Naive B cell (primary cell): ENCODE data around the gene PRRC2C. TPM values are rescaled to one million over a fixed set of nuclear protein-coding genes. Genes with fewer than 3 reads are reported as not detected.
"Not testable (repeated sequence)": the region's sequence is repeated elsewhere in the genome, so short reads cannot be mapped to it uniquely, and the experiment has no call there.

Experiments used
- ATAC-seq, 2 donors: fragments of 150-1000 bp; cut with Tn5 transposase; 2 replicates each; pipeline ENCODE4 v1.10.0; 2021; ENCODE audit warnings: low read depth in 2 of 2, mild to moderate bottlenecking in 2 of 2, moderate library complexity in 2 of 2
- DNase-seq: peaks from one replicate; pipeline ENCODE4 v3.0.0; 2022
- H3K27ac Mint-ChIP-seq, 6 donors: one replicate each; pipeline ENCODE4 v1.8.0; 2020 to 2022; ENCODE audit warnings: mild to moderate bottlenecking in 6 of 6, mixed read lengths in 6 of 6, moderate library complexity in 5 of 6, inconsistent platforms in 2 of 6
- H3K27me3 Mint-ChIP-seq, 3 donors: one replicate each; pipeline ENCODE4 v1.8.0; 2021 to 2022; ENCODE audit warnings: mixed read lengths in 3 of 3, mild to moderate bottlenecking in 1 of 3
- H3K36me3 Mint-ChIP-seq, 2 donors: one replicate each; pipeline ENCODE4 v1.8.0; 2020 to 2022; ENCODE audit warnings: mixed read lengths in 2 of 2, inconsistent platforms in 1 of 2, mild to moderate bottlenecking in 1 of 2
- H3K4me1 Mint-ChIP-seq, 3 donors: one replicate each; pipeline ENCODE4 v1.8.0; 2020 to 2022; ENCODE audit warnings: mixed read lengths in 3 of 3, inconsistent platforms in 1 of 3, mild to moderate bottlenecking in 1 of 3, moderate library complexity in 1 of 3
- H3K4me3 Mint-ChIP-seq, 8 donors: one replicate each; pipeline ENCODE4 v1.8.0; 2020 to 2022; ENCODE audit warnings: mild to moderate bottlenecking in 8 of 8, mixed read lengths in 8 of 8, moderate library complexity in 8 of 8, inconsistent platforms in 2 of 8
- H3K9me3 Mint-ChIP-seq, 7 donors: one replicate each; pipeline ENCODE4 v1.8.0; 2020 to 2022; ENCODE audit warnings: mixed read lengths in 7 of 7, mild to moderate bottlenecking in 5 of 7, inconsistent platforms in 2 of 7, moderate library complexity in 1 of 7
- polyA plus RNA-seq, 6 donors: library from polyadenylated mRNA; unstranded; fragments of 300-500 nt; fragmentation: Illumina TruSeq; gene quantifications; one replicate each; pipeline ENCODE4 v1.2.3, GENCODE V29; 2021; ENCODE audit warnings: low read depth in 6 of 6

The PRRC2C gene
- polyA plus RNA-seq, 6 donors from 2014 or later = 15.3 to 97.0 (median 46.7) TPM

GRCh38 chr1:171600862-171601261, 115.5 kb downstream of the PRRC2C start:
- Mint-ChIP-seq H3K27ac (no peak overlapping the region), H3K9me3 (no peaks in the 10 kb centered on the region), H3K4me1 (peaks cover 0 to 9% (median 5%) of the 10 kb centered on the region in 3 donors), H3K36me3 (no peaks in the 10 kb centered on the region), H3K27me3 (no peaks in the 10 kb centered on the region), H3K4me3 (no peak overlapping the region)
- ATAC-seq = no peak
- no peak for DNase-seq

GRCh38 chr1:171603042-171603441, 117.7 kb downstream of the PRRC2C start:
- H3K36me3 Mint-ChIP-seq, DNase-seq, ATAC-seq, H3K9me3 Mint-ChIP-seq, H3K27me3 Mint-ChIP-seq: not testable (repeated sequence)
- Mint-ChIP-seq H3K4me3 (peak overlapping the region in 1 of 8 donors; percentile 79), H3K4me1 (peaks cover 5 to 15% (median 7%) of the 10 kb centered on the region in 3 donors), H3K27ac (peak overlapping the region in 1 of 6 donors; percentile 24)

- ATAC-seq (no peak), DNase-seq (no peak)
- Mint-ChIP-seq H3K27ac (peak overlapping the region; percentile 15 to 92 (median 65)), H3K4me3 (no peak overlapping the region), H3K27me3 (no peaks in the 10 kb centered on the region), H3K9me3 (no peaks in the 10 kb centered on the region), H3K36me3 (no peaks in the 10 kb centered on the region), H3K4me1 (peaks cover 0 to 7% (median 6%) of the 10 kb centered on the region in 3 donors)
These were observed 121.1 kb downstream of the PRRC2C start for GRCh38 chr1:171606402-171606941.

- no peaks in the 10 kb centered on the region for H3K36me3 Mint-ChIP-seq
- no peaks in the 10 kb centered on the region for H3K27me3 Mint-ChIP-seq
- ATAC-seq (no peak), DNase-seq (no peak)
- H3K27ac Mint-ChIP-seq = no peak overlapping the region
- no peak overlapping the region for H3K4me3 Mint-ChIP-seq
- peaks cover 0 to 7% (median 6%) of the 10 kb centered on the region in 3 donors for H3K4me1 Mint-ChIP-seq
- H3K9me3 Mint-ChIP-seq = no peaks in the 10 kb centered on the region
These were observed 125.1 kb downstream of the PRRC2C start for GRCh38 chr1:171610385-171610784.

GRCh38 chr1:171611306-171611705, 126.0 kb downstream of the PRRC2C start:
- Mint-ChIP-seq H3K27me3 (peaks cover 0 to 1% (median 0%) of the 10 kb centered on the region in 3 donors), H3K4me3 (no peak overlapping the region), H3K36me3 (no peaks in the 10 kb centered on the region), H3K4me1 (peaks cover 0 to 4% (median 2%) of the 10 kb centered on the region in 3 donors), H3K9me3 (no peaks in the 10 kb centered on the region), H3K27ac (no peak overlapping the region)
- DNase-seq (no peak), ATAC-seq (no peak)

GRCh38 chr1:171613282-171613681, 128.0 kb downstream of the PRRC2C start:
- Mint-ChIP-seq H3K4me1 (no peaks in the 10 kb centered on the region), H3K9me3 (no peaks in the 10 kb centered on the region), H3K4me3 (no peak overlapping the region), H3K36me3 (no peaks in the 10 kb centered on the region), H3K27ac (no peak overlapping the region), H3K27me3 (peaks cover 0 to 7% (median 0%) of the 10 kb centered on the region in 3 donors)
- DNase-seq (no peak), ATAC-seq (no peak)

- not testable (repeated sequence) for ATAC-seq
These were observed 130.0 kb downstream of the PRRC2C start for GRCh38 chr1:171615122-171615906.

GRCh38 chr1:171616586-171616985, 131.3 kb downstream of the PRRC2C start:
- Mint-ChIP-seq H3K36me3 (no peaks in the 10 kb centered on the region), H3K4me3 (no peak overlapping the region), H3K27me3 (peaks cover 0 to 7% (median 0%) of the 10 kb centered on the region in 3 donors), H3K27ac (no peak overlapping the region), H3K9me3 (no peaks in the 10 kb centered on the region), H3K4me1 (no peaks in the 10 kb centered on the region)
- DNase-seq (no peak), ATAC-seq (no peak)

More at GRCh38 chr1:171615122-171615906, 130.0 kb downstream of the PRRC2C start:
- H3K36me3 Mint-ChIP-seq, H3K4me1 Mint-ChIP-seq, H3K4me3 Mint-ChIP-seq, H3K27me3 Mint-ChIP-seq, DNase-seq, H3K9me3 Mint-ChIP-seq: not testable (repeated sequence)
- H3K27ac Mint-ChIP-seq = peak overlapping the region in 2 of 6 donors; percentile 26 to 58

- Mint-ChIP-seq H3K9me3 (no peaks in the 10 kb centered on the region), H3K27ac (peak within 1 kb of the TSS in 1 of 6 donors; percentile 33), H3K36me3 (no peaks in the 10 kb centered on the region), H3K27me3 (peaks cover 0 to 5% (median 0%) of the 10 kb centered on the region in 3 donors), H3K4me3 (no peak within 1 kb of the TSS), H3K4me1 (no peaks in the 10 kb centered on the region)
- ATAC-seq (no peak), DNase-seq (no peak)
These were observed 136.8 kb downstream of the PRRC2C start, which contains the start of gene MYOCOS for GRCh38 chr1:171622152-171622462. Gene MYOCOS, plus strand, starts transcription at chr1:171622243. Its CDS starts 1,641 bp downstream, at chr1:171623884.

- no peak for ATAC-seq
- Mint-ChIP-seq H3K4me3 (no peak overlapping the region), H3K27me3 (peaks cover 3 to 10% (median 5%) of the 10 kb centered on the region in 3 donors), H3K36me3 (no peaks in the 10 kb centered on the region), H3K4me1 (no peaks in the 10 kb centered on the region), H3K9me3 (peaks cover 0 to 1% (median 0%) of the 10 kb centered on the region in 7 donors), H3K27ac (no peak overlapping the region)
- DNase-seq = no peak
These were observed 138.5 kb downstream of the PRRC2C start for GRCh38 chr1:171623651-171624331.

- ATAC-seq (no peak), DNase-seq (no peak)
- H3K9me3 Mint-ChIP-seq = peaks cover 0 to 4% (median 0%) of the 10 kb centered on the region in 7 donors
- no peak overlapping the region for H3K4me3 Mint-ChIP-seq
- H3K36me3 Mint-ChIP-seq = no peaks in the 10 kb centered on the region
- H3K4me1 Mint-ChIP-seq = no peaks in the 10 kb centered on the region
- peaks cover 15 to 22% (median 19%) of the 10 kb centered on the region in 3 donors for H3K27me3 Mint-ChIP-seq
- H3K27ac Mint-ChIP-seq = no peak overlapping the region
These were observed 139.9 kb downstream of the PRRC2C start for GRCh38 chr1:171625225-171625624.

GRCh38 chr1:171627020-171627419, 141.7 kb downstream of the PRRC2C start:
- DNase-seq (no peak), ATAC-seq (no peak)
- Mint-ChIP-seq H3K27ac (no peak overlapping the region), H3K9me3 (peaks cover 0 to 4% (median 0%) of the 10 kb centered on the region in 7 donors), H3K27me3 (peaks cover 20 to 33% (median 26%) of the 10 kb centered on the region in 3 donors), H3K4me1 (no peaks in the 10 kb centered on the region), H3K4me3 (no peak overlapping the region), H3K36me3 (no peaks in the 10 kb centered on the region)

- Mint-ChIP-seq H3K9me3 (peaks cover 0 to 4% (median 0%) of the 10 kb centered on the region in 7 donors), H3K27me3 (peaks cover 24 to 38% (median 33%) of the 10 kb centered on the region in 3 donors)
- DNase-seq = no peak
These were observed 142.9 kb downstream of the PRRC2C start for GRCh38 chr1:171628225-171628624.

More at GRCh38 chr1:171628225-171628624, 142.9 kb downstream of the PRRC2C start:
- Mint-ChIP-seq H3K27ac (no peak overlapping the region), H3K4me1 (peaks cover 0 to 3% (median 0%) of the 10 kb centered on the region in 3 donors), H3K36me3 (no peaks in the 10 kb centered on the region), H3K4me3 (no peak overlapping the region)
- ATAC-seq = no peak
